HEK293T (cell line): ENCODE data around the gene ZSCAN10.

Experiments used
- CTCF ChIA-PET: fragments of 350-600 bp; formaldehyde crosslinking; extraction: SDS; loops from one replicate; lab custom pipeline; 2021; ENCODE audit warnings: antibody characterized with exemption, inconsistent platforms; lab: Yijun Ruan, JAX
- POLR2A ChIA-PET: fragments of 350-600 bp; formaldehyde crosslinking; extraction: SDS; loops from one replicate; lab custom pipeline; 2020; ENCODE audit warnings: antibody characterized with exemption, inconsistent platforms; lab: Yijun Ruan, JAX
- DNase-seq: peaks from one replicate; pipeline ENCODE4 v3.0.0; 2012; ENCODE audit warnings: mixed read lengths; ENCODE audit errors: extremely low spot score
- ARNT ChIP-seq: fragments of 450-650 bp; IDR thresholded peaks from 2 replicates; pipeline ENCODE4 v1.6.1; 2017; ENCODE audit warnings: mild to moderate bottlenecking
- BHLHE40 ChIP-seq: fragments of 450-650 bp; IDR thresholded peaks from 2 replicates; pipeline ENCODE4 v1.6.1; 2016; ENCODE audit warnings: mild to moderate bottlenecking, moderate library complexity, borderline replicate concordance
- CTBP1 ChIP-seq: fragments of 450-650 bp; IDR thresholded peaks from 2 replicates; pipeline ENCODE4 v1.6.1; 2016; ENCODE audit warnings: borderline replicate concordance
- ELF4 ChIP-seq: fragments of 450-650 bp; IDR thresholded peaks from 2 replicates; pipeline ENCODE4 v1.6.1; 2017; ENCODE audit warnings: antibody characterized with exemption
- FOXA1 ChIP-seq: fragments of 450-650 bp; IDR thresholded peaks from 2 replicates; pipeline ENCODE4 v1.6.1; 2016; ENCODE audit warnings: mild to moderate bottlenecking
- FOXK2 ChIP-seq: fragments of 450-650 bp; IDR thresholded peaks from 2 replicates; pipeline ENCODE4 v1.6.1; 2016; ENCODE audit warnings: mild to moderate bottlenecking
- FOXM1 ChIP-seq: fragments of 450-650 bp; IDR thresholded peaks from 2 replicates; pipeline ENCODE4 v1.6.1; 2017; ENCODE audit warnings: mild to moderate bottlenecking, borderline replicate concordance
- HDGF ChIP-seq: fragments of 450-650 bp; IDR thresholded peaks from 2 replicates; pipeline ENCODE4 v1.6.1; 2017; ENCODE audit warnings: antibody characterized with exemption, borderline replicate concordance
- L3MBTL2 ChIP-seq: fragments of 450-650 bp; conservative IDR thresholded peaks from 2 replicates; pipeline ENCODE4 v1.6.1; 2016; ENCODE audit warnings: mild to moderate bottlenecking
- LEF1 ChIP-seq: fragments of 450-650 bp; IDR thresholded peaks from 2 replicates; pipeline ENCODE4 v1.6.1; 2017; ENCODE audit warnings: mild to moderate bottlenecking, borderline replicate concordance
- NFRKB ChIP-seq: fragments of 450-650 bp; IDR thresholded peaks from 2 replicates; pipeline ENCODE4 v1.6.1; 2016; ENCODE audit warnings: mild to moderate bottlenecking, moderate library complexity
- SP1 ChIP-seq: fragments of 450-650 bp; IDR thresholded peaks from 2 replicates; pipeline ENCODE4 v1.6.1; 2017
- SUZ12 ChIP-seq: fragments of 450-650 bp; IDR thresholded peaks from 2 replicates; pipeline ENCODE4 v1.6.1; 2016; ENCODE audit warnings: mild to moderate bottlenecking
- TARDBP ChIP-seq: fragments of 450-650 bp; IDR thresholded peaks from 2 replicates; pipeline ENCODE4 v1.6.1; 2016
- ZNF384 ChIP-seq: fragments of 450-650 bp; IDR thresholded peaks from 2 replicates; pipeline ENCODE4 v1.6.1; 2016
- TF ChIP-seq, protein P1 (sequence below): fragments of 450-650 bp; IDR thresholded peaks from 2 replicates; pipeline ENCODE4 v1.6.1; 2016

Gene ZSCAN10

DNA sequence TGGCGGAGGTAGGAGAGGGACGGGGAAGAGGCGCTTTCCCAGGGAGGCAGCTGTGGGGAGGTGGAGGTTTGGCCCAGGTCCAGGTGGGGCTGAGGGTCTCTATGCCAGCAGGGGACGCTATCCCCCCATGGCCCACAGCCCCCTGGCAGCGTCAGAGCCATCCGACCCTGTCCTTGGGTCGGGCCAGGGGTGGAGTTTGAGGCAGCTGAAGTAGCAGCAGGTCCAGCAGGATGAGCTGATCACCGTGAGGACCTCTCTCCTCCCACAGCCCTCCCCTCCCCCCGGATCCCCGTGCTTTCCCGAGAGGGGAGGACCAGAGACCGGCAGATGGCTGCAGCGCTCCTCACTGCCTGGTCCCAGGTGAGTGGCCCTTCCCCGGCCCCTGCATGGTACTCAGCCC lies 16.5 kb upstream of the ZSCAN10 start:
- DNase-seq: no peak
- TF ChIP-seq NFRKB (no peak), LEF1 (no peak), ELF4 (no peak), L3MBTL2 (no peak), HDGF (no peak), SP1 (no peak), CTBP1 (no peak), FOXM1 (no peak), ARNT (no peak), FOXA1 (no peak), FOXK2 (no peak), BHLHE40 (no peak), TARDBP (no peak), SUZ12 (no peak), ZNF384 (no peak)
- TF ChIP-seq, protein P1, sequence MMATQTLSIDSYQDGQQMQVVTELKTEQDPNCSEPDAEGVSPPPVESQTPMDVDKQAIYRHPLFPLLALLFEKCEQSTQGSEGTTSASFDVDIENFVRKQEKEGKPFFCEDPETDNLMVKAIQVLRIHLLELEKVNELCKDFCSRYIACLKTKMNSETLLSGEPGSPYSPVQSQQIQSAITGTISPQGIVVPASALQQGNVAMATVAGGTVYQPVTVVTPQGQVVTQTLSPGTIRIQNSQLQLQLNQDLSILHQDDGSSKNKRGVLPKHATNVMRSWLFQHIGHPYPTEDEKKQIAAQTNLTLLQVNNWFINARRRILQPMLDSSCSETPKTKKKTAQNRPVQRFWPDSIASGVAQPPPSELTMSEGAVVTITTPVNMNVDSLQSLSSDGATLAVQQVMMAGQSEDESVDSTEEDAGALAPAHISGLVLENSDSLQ: no peak
- CTCF ChIA-PET: interaction anchor here (1.5 kb wide), 1 partner anchor 14 kb away, joined by 10 read pairs; no protein-coding TSS in a partner anchor
- POLR2A ChIA-PET: interaction anchor here (4.3 kb wide), 1 partner anchor 10 kb away, joined by 24 read pairs; no protein-coding TSS in a partner anchor

DNA sequence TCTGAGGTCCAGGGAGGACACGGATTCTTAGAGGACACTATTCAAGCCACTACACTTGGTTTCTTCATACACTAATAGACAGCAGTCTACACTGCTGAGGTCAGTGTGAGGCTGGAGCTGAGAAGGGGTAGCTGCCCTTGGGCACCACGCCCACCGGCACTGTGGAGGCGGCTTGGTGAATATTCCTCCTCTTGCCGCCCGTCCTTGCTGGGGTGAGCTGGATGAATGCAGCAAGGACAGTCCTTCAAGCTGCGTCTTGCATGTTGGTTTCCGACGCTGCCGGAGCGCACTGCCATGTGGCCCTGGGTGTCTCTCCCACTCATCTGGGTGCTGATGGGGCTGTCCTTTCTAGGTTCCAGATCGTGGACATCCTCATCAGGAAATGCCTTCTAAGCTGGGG lies 15.9 kb upstream of the ZSCAN10 start:
- TF ChIP-seq FOXM1 (no peak), SUZ12 (no peak), TARDBP (no peak), BHLHE40 (no peak), LEF1 (no peak), SP1 (no peak), ARNT (no peak), ELF4 (no peak), CTBP1 (no peak), NFRKB (no peak), HDGF (no peak), ZNF384 (no peak), FOXA1 (no peak), L3MBTL2 (no peak), FOXK2 (no peak)
- TF ChIP-seq, protein P1: no peak
- DNase-seq: no peak
- ChIA-PET CTCF (interaction anchor here (0.6 to 1.5 kb wide), 2 partner anchors 13 to 15 kb away, joined by 4 to 10 read pairs; no protein-coding TSS in a partner anchor), POLR2A (interaction anchor here (0.9 to 4.3 kb wide), 3 partner anchors 10 to 56 kb away, joined by 3 to 24 read pairs (median 4); no protein-coding TSS in a partner anchor)

DNA sequence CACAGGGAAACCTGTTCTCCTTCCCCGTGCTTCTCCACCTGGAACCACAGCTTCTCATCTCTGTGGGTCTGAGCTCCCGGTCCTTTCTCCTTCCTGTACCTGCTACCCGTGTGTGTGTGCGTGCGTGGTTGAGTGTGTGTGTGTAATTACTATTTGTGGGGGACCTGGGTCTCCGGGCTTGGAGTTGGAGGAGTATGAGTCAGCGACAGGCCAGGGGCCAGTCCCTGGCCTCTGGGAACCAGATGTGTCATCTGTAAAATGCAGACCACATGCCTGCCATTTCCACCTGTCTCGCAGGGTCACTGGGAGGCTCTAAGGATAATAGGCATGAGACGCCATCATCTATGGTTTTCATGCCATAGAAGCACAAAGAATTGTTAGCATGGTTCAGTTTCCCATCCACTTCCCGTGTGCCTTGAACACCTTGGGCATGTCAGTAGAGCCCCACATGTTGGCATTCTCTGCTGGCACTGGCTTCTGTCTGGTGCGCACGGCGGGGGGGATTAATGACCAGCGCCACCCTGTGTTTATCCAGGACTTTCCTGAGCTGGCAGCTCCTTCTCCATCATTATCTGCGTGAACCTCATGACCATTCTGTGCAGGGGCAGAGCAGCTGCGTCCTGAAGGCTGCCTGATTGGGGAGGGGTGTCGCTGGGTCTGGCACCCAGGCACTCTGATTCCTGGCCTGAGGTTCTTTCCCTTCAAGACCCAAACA lies 14.8 kb upstream of the ZSCAN10 start:
- ChIA-PET CTCF (interaction anchor here (1.5 kb wide), 1 partner anchor 16 kb away, joined by 10 read pairs; no protein-coding TSS in a partner anchor), POLR2A (interaction anchor here (0.7 to 4.3 kb wide), 7 partner anchors 9 to 55 kb away, joined by 3 to 24 read pairs (median 4); partner anchors contain the start of gene ZNF213)
- TF ChIP-seq FOXM1: no peak
- TF ChIP-seq CTBP1: no peak
- TF ChIP-seq, protein P1: no peak
- TF ChIP-seq ELF4: no peak
- TF ChIP-seq LEF1: no peak
- TF ChIP-seq TARDBP: no peak
- TF ChIP-seq ARNT: no peak
- no peak for TF ChIP-seq FOXA1
- no peak for TF ChIP-seq NFRKB
- TF ChIP-seq HDGF: no peak
- DNase-seq: no peak

DNA sequence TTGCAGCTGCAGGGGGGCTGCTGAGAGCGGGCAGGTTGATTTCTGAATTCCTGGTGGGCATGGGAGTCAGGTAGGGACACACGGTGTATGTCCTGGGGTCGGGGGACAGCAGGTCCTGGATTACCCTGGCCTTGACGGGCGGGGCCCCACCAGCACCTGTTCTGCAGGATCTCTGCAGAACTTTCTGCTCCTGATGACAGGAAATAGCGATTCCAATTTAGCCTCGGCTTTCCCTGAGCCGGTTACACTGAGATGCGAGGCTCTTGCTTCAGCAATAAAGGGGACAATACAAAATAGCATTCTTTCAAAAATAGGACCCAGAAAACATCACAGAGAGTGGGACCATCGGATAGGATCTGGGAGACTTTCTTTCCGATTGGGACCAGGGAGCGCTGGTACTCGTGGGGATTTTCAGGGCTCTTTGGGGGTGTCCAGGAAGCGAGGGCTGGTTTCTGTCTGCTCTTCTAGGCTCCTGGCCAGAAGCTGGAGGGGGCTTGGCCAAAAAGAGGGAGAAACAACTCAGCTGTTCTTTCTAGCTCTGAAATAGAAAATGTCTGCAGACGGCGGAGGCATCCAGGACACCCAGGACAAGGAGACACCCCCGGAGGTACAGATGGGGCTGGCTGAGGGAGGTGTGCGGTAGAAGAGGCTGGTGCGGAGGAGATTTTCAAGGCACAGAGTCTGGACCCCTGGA lies 13.9 kb upstream of the ZSCAN10 start:
- no peak for DNase-seq
- ChIA-PET CTCF (interaction anchor here (1.4 kb wide), 1 partner anchor 11 kb away, joined by 3 read pairs; no protein-coding TSS in a partner anchor), POLR2A (interaction anchor here (0.6 to 4.3 kb wide), 12 partner anchors 8 to 95 kb away, joined by 3 to 24 read pairs (median 4); partner anchors contain the start of genes CLDN6 and ZNF213)
- TF ChIP-seq SUZ12: no peak
- no peak for TF ChIP-seq BHLHE40
- TF ChIP-seq ELF4: no peak
- no peak for TF ChIP-seq SP1
- TF ChIP-seq TARDBP: no peak
- TF ChIP-seq ZNF384: no peak
- no peak for TF ChIP-seq FOXA1
- TF ChIP-seq ARNT: no peak
- no peak for TF ChIP-seq FOXM1
- no peak for TF ChIP-seq CTBP1
- no peak for TF ChIP-seq FOXK2
- TF ChIP-seq L3MBTL2: no peak
- no peak for TF ChIP-seq HDGF
